MCF 10A (cell line): ENCODE measurements around the gene KCNRG. TPM values are rescaled to one million over a fixed set of nuclear protein-coding genes. Genes with fewer than 3 reads are reported as not detected.

Experiments
- BruUV-seq: library from RNA; stranded (reverse); fragments of 400-500 nt; replicated peaks from 2 replicates; lab custom pipeline; 2021; lab: Mats Ljungman, UMichigan
- CTCF ChIA-PET: fragments of 300-600 bp; sonication (Branson Sonifier 250); formaldehyde crosslinking; extraction: SDS; loops from one replicate; lab custom pipeline; 2021; ENCODE audit warnings: antibody characterized with exemption, inconsistent platforms; lab: Yijun Ruan, JAX
- POLR2A ChIA-PET: fragments of 300-600, 350-650 bp; sonication (Branson Sonifier 250); formaldehyde crosslinking; extraction: SDS; loops from one replicate; lab custom pipeline; 2020; ENCODE audit warnings: antibody characterized with exemption, inconsistent platforms; lab: Yijun Ruan, JAX
- DNase-seq: peaks from one replicate; pipeline ENCODE4 v3.0.0-alpha.2; 2018; ENCODE audit not compliant: unreplicated experiment
- H3K27ac Mint-ChIP-seq: one replicate; pipeline ENCODE4 v1.8.0; 2022; ENCODE audit warnings: mild to moderate bottlenecking, low read depth, mixed read lengths; ENCODE audit not compliant: unreplicated experiment
- H3K27me3 Mint-ChIP-seq: one replicate; pipeline ENCODE4 v1.8.0; 2022; ENCODE audit warnings: mixed read lengths; ENCODE audit not compliant: insufficient read depth, unreplicated experiment
- H3K36me3 Mint-ChIP-seq: one replicate; pipeline ENCODE4 v1.8.0; 2022; ENCODE audit warnings: mild to moderate bottlenecking, moderate library complexity, mixed read lengths; ENCODE audit not compliant: insufficient read depth, unreplicated experiment
- H3K4me1 Mint-ChIP-seq: one replicate; pipeline ENCODE4 v1.8.0; 2022; ENCODE audit warnings: mixed read lengths; ENCODE audit not compliant: insufficient read depth, unreplicated experiment
- H3K4me3 Mint-ChIP-seq: one replicate; pipeline ENCODE4 v1.8.0; 2022; ENCODE audit warnings: mild to moderate bottlenecking, moderate library complexity, mixed read lengths; ENCODE audit not compliant: unreplicated experiment
- H3K9me3 Mint-ChIP-seq: one replicate; pipeline ENCODE4 v1.8.0; 2022; ENCODE audit warnings: mixed read lengths; ENCODE audit not compliant: unreplicated experiment
- intact Hi-C: fragments of 100-400 bp; cut with micrococcal nuclease; formaldehyde crosslinking; loops from 2 replicates; pipeline ENCODE4 v1.14.1; 2022
- total RNA-seq: library from RNA; stranded (reverse); gene quantifications from 2 replicates; pipeline ENCODE4 v1.2.3, GENCODE V29; 2022
- TF ChIP-seq, protein P1 (sequence below): fragments of 200-600 bp; IDR thresholded peaks from one replicate; pipeline ENCODE4 v1.8.0; 2022; ENCODE audit warnings: antibody characterized with exemption, mild to moderate bottlenecking; ENCODE audit not compliant: unreplicated experiment

The KCNRG gene
- total RNA-seq, 1 experiment from 2014 or later = 0.28 TPM

DNA sequence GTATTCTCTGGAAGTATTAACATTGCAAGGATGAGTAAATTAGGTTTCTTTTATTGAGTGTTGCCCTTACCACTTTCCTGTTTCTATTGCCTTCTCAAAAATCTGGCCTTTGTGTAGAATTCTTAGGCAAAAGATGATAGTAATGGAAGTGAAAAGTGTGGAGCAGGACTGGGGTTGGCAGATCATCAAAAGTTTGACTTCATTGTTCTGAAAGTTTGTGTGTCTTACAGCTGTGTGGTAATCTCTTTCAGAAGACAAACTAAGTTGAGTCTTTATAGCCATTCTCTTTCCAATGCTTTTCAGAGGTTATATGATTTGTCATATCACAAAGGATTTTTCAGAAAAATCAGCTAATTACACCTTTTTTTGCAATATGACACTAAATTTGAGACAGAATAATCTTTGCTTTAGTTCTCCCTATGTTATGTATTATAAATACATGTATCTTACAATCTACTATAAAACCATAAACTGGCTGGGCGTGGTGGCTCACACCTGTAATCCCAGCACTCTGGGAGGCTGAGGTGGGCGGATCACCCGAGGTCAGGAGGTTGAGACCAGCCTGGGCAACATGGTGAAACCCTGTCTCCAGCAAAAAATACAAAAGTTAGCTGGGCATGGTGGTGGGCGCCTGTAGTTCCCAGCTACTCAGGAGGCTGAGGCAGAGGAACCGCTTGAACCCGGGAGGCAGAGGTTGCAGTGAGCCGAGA, 8.7 kb upstream of the KCNRG start:
- peak; percentile 11 for DNase-seq
- intact Hi-C loops = no loop called here
- Mint-ChIP-seq H3K27ac (peak overlapping the region; percentile 75), H3K4me3 (no peak overlapping the region), H3K9me3 (no peaks in the 10 kb centered on the region), H3K4me1 (peaks cover 4% of the 10 kb centered on the region), H3K27me3 (no peaks in the 10 kb centered on the region), H3K36me3 (peaks cover 90% of the 10 kb centered on the region)
- ChIA-PET POLR2A (interaction anchor here (0.6 to 11.1 kb wide), 3 partner anchors 9 to 74 kb away, joined by 3 to 201 read pairs (median 20); partner anchors contain the start of gene TRIM13), CTCF (interaction anchor here (0.7 to 2.1 kb wide), 2 partner anchors 9 to 906 kb away, joined by 3 to 12 read pairs; partner anchors contain the start of gene TRIM13)
- BruUV-seq = no TSS peak
- TF ChIP-seq, protein P1, sequence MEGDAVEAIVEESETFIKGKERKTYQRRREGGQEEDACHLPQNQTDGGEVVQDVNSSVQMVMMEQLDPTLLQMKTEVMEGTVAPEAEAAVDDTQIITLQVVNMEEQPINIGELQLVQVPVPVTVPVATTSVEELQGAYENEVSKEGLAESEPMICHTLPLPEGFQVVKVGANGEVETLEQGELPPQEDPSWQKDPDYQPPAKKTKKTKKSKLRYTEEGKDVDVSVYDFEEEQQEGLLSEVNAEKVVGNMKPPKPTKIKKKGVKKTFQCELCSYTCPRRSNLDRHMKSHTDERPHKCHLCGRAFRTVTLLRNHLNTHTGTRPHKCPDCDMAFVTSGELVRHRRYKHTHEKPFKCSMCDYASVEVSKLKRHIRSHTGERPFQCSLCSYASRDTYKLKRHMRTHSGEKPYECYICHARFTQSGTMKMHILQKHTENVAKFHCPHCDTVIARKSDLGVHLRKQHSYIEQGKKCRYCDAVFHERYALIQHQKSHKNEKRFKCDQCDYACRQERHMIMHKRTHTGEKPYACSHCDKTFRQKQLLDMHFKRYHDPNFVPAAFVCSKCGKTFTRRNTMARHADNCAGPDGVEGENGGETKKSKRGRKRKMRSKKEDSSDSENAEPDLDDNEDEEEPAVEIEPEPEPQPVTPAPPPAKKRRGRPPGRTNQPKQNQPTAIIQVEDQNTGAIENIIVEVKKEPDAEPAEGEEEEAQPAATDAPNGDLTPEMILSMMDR = no peak

DNA sequence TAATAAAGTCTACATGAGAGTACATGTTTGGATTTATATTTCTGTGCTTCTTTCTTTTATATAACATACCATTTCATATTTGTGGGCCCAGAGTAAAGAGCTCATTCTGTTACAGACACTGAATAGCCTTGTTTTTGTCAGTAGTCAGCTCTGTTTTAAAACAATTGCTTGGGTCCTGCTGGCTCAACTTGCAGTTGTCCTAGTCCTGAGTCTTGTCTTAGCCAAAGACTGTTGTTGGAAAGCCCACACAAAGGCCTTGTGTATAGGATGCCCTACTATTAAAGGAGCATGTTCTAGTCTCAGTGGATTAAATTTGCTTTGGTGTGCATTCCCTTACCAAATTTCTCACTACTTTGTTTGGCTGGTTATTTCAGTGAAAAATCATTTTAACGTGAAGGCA, 3.8 kb upstream of the KCNRG start:
- DNase-seq = no peak
- BruUV-seq = no TSS peak
- ChIA-PET CTCF (no interaction called here), POLR2A (interaction anchor here (0.6 to 2.3 kb wide), 5 partner anchors 10 to 37 kb away, joined by 3 to 9 read pairs (median 5); no protein-coding TSS in a partner anchor)
- Mint-ChIP-seq H3K4me1 (peaks cover under 1% of the 10 kb centered on the region), H3K4me3 (no peak overlapping the region), H3K36me3 (peaks cover 89% of the 10 kb centered on the region), H3K27me3 (no peaks in the 10 kb centered on the region), H3K9me3 (no peaks in the 10 kb centered on the region), H3K27ac (no peak overlapping the region)
- intact Hi-C loops = no loop called here
- TF ChIP-seq, protein P1 = no peak

DNA sequence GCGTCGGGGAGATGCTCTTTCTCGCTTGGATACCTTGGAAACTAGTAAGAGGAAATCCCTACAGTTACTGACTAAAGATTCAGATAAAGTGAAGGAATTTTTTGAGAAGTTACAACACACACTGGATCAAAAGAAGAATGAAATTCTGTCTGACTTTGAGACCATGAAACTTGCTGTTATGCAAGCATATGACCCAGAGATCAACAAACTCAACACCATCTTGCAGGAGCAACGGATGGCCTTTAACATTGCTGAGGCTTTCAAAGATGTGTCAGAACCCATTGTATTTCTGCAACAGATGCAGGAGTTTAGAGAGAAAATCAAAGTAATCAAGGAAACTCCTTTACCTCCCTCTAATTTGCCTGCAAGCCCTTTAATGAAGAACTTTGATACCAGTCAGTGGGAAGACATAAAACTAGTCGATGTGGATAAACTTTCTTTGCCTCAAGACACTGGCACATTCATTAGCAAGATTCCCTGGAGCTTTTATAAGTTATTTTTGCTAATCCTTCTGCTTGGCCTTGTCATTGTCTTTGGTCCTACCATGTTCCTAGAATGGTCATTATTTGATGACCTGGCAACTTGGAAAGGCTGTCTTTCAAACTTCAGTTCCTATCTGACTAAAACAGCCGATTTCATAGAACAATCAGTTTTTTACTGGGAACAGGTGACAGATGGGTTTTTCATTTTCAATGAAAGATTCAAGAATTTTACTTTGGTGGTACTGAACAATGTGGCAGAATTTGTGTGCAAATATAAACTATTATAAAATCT, 2.7 kb upstream of the KCNRG start:
- Mint-ChIP-seq H3K27me3 (no peaks in the 10 kb centered on the region), H3K4me3 (no peak overlapping the region), H3K27ac (no peak overlapping the region), H3K36me3 (peaks cover 80% of the 10 kb centered on the region), H3K9me3 (no peaks in the 10 kb centered on the region), H3K4me1 (no peaks in the 10 kb centered on the region)
- TF ChIP-seq, protein P1 = no peak
- intact Hi-C loops = no loop called here
- BruUV-seq = TSS peak; percentile 35
- no peak for DNase-seq
- CTCF ChIA-PET = no interaction called here
- POLR2A ChIA-PET = interaction anchor here (0.9 to 2.3 kb wide), 5 partner anchors 11 to 36 kb away, joined by 3 to 9 read pairs (median 5); partner anchors contain the start of gene TRIM13

DNA sequence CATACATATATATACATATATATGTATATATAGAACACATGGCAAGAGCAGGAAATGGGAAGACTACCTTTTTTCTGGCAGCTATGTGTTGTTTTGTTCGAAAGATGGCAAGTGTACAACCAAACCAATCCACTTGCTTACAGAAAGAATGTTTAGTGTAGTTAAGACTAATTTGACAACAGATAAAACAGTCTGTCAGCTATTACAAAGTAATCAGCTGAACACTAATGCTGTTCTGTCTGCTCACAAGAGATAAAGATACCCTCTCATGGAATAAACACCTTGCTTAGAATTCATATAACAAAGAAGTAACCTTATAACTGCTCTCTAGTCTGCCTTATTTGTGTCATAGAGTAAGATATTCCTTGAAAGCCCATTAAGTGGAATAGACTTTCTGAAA, 858 bp upstream of the KCNRG start:
- Mint-ChIP-seq H3K36me3 (peaks cover 80% of the 10 kb centered on the region), H3K4me3 (no peak overlapping the region), H3K4me1 (no peaks in the 10 kb centered on the region), H3K9me3 (no peaks in the 10 kb centered on the region), H3K27me3 (no peaks in the 10 kb centered on the region), H3K27ac (no peak overlapping the region)
- ChIA-PET POLR2A (interaction anchor here (2.0 kb wide), 1 partner anchor 17 kb away, joined by 8 read pairs; the partner anchor contains the start of gene TRIM13), CTCF (interaction anchor here (1.2 to 1.5 kb wide), 3 partner anchors 15 to 23 kb away, joined by 3 to 5 read pairs (median 4); partner anchors contain the start of gene TRIM13)
- DNase-seq = no peak
- intact Hi-C loops = no loop called here
- no TSS peak for BruUV-seq
- TF ChIP-seq, protein P1 = no peak
